ENCODE measurements around the gene AMOT.

DNA sequence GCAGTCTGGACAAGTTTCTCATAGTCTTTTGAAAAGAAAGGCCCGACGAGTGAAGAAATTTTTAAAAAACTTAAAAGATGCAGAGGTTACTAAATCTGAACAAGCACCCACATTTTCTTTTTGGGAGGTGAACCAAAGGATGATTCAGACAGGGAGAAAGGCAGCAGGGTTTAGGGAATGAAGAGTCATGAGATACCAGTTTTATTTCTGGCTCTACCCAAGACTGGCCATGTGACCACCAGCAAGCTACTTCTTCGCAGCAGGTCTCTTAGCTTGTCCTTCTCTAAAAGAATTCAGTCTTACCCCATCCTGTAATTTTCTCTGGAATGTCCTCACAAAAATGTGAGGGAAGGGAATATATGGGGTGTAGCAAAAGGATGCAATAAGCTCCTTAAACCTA lies 37.6 kb downstream of the AMOT start:
- TF ChIP-seq, protein P1, sequence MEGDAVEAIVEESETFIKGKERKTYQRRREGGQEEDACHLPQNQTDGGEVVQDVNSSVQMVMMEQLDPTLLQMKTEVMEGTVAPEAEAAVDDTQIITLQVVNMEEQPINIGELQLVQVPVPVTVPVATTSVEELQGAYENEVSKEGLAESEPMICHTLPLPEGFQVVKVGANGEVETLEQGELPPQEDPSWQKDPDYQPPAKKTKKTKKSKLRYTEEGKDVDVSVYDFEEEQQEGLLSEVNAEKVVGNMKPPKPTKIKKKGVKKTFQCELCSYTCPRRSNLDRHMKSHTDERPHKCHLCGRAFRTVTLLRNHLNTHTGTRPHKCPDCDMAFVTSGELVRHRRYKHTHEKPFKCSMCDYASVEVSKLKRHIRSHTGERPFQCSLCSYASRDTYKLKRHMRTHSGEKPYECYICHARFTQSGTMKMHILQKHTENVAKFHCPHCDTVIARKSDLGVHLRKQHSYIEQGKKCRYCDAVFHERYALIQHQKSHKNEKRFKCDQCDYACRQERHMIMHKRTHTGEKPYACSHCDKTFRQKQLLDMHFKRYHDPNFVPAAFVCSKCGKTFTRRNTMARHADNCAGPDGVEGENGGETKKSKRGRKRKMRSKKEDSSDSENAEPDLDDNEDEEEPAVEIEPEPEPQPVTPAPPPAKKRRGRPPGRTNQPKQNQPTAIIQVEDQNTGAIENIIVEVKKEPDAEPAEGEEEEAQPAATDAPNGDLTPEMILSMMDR (IDR thresholded peaks at IDR 0.05; ENCODE audit: insufficient read depth, low read depth, low read length) = no peak
- no peak for TF ChIP-seq EZH2 (IDR thresholded peaks at IDR 0.05; ENCODE audit: insufficient read depth, low read length)

All from astrocyte (in vitro differentiated cells and primary cell).